ENCODE data around the gene REG4.

- TF ChIP-seq CTCF (IDR thresholded peaks at IDR 0.05): no peak
- no peak for TF ChIP-seq TCF7L2 (IDR thresholded peaks at IDR 0.05; ENCODE audit: low read depth, low read length)
- no peak for TF ChIP-seq POLR2AphosphoS5 (IDR thresholded peaks at IDR 0.05; ENCODE audit: low read depth, low read length)
- no peak for TF ChIP-seq SIN3A (IDR thresholded peaks at IDR 0.05; ENCODE audit: borderline replicate concordance, insufficient read depth, low read depth, low read length)
- TF ChIP-seq REST (IDR thresholded peaks at IDR 0.05; ENCODE audit: insufficient read depth in 1 of 2, low read depth in 2 of 2, low read length in 1 of 2): no peak
Measured at GRCh38 chr1:119794876-119795240, 16.4 kb downstream of the REG4 start.

All from Panc1 (cell line).